Measurements from ENCODE around the gene MINDY4. TPM values are rescaled to one million over a fixed set of nuclear protein-coding genes. Genes with fewer than 3 reads are reported as not detected.

Gene MINDY4
- total and polyA plus RNA-seq, 2 of the 8 experiments (the other 6 are each of a cell fraction or from before 2014, with no cell fraction given), result 1.3 to 3.6 TPM

DNA sequence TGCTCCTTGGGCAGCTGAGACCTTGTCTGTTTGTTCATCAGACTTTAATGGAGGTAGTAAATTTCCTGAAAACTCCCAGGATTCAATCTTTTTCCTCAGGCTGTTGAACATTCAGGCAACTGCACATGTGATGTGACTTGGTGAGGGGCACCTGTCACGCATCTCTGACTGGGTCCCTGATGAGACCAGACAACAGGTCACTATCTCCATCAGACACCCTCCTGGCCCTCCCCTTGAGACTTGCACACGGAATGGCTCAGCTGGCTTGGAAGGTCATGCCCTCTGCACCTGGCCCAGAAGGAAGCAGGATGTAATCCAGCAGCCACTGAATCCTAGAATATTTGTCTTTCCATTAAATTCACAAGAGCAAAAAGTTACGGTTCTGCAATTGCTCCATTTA lies 156.3 kb downstream of the MINDY4 start (continued):
- TF ChIP-seq SUZ12 (IDR thresholded peaks at IDR 0.05; ENCODE audit: low read length) (no peak), POLR2A (IDR thresholded peaks at IDR 0.05; ENCODE audit: control extremely low read depth in 1 of 2, low read depth in 2 of 2, low read length in 2 of 2) (no peak), SIRT6 (IDR thresholded peaks at IDR 0.05; ENCODE audit: low read length) (no peak), RNF2 (IDR thresholded peaks at IDR 0.05; ENCODE audit: borderline replicate concordance, low read depth, low read length, missing control alignments, poor library complexity, severe bottlenecking) (no peak)

Data from H1 (cell line).